NCI-H1105 treated with DMSO at 0.1 percent for 48 hours (cell line): Measurements from ENCODE around the gene OPCML.

ENCODE experiments used
- DNase-seq: peaks from one replicate; lab custom pipeline; 2025; lab: John Stamatoyannopoulos, UW

OPCML gene

DNA sequence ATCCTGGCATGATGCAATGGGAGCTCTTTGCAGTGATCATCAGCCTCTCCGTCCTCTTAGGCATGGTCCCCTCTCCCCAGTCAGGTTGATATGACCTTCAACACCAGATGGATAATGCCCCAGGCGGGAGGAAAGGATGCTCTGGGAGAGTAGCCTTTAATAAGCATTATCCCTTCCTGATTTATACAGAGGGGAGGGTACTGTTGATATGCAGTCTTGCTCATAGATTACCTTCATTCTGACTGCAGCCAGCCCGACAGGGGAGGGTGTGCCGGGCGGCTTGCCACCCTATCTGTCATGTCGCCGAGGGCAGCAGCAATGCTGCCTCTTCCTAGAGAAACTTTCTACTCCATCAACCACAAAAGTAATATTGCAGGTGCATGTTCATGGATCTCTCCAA lies 497.4 kb downstream of the OPCML start:
- DNase-seq = no peak

DNA sequence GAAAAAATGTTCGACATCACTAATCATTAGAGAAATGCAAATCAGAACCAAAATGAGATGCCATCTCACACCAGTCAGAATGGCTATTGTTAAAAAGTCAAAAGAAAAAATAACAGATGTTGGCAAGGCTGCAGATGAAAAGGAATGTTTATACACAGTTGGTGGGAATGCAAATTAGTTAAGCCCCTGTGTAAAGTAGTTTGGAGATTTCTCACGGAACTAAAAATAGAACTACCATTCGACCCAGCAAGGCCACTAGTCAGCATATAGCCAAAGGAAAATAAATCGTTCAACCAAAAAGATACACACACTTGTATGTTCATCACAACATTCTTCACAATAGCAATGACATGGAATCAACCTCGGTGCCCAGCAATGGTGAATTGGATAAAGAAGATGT lies 503.2 kb downstream of the OPCML start:
- DNase-seq = no peak

DNA sequence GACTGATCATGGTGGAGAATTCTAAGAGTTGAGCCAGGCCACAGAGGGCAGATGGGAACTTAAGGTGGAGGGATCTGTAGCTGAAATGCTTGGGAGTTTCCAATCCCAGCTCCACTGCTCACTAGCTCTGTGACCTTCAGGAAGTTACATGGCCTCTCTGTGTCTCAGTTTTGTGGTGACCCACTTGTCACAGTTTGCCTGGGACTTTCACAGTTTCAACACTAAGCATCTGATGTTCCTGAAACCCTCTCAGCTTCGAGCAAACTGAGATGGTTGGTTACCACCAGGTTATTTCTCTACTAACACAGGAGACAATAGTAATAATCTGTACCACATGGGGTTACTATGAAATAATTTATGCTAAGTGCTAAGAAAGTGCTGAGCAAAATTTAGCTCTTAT lies 505.3 kb downstream of the OPCML start:
- DNase-seq = no peak

DNA sequence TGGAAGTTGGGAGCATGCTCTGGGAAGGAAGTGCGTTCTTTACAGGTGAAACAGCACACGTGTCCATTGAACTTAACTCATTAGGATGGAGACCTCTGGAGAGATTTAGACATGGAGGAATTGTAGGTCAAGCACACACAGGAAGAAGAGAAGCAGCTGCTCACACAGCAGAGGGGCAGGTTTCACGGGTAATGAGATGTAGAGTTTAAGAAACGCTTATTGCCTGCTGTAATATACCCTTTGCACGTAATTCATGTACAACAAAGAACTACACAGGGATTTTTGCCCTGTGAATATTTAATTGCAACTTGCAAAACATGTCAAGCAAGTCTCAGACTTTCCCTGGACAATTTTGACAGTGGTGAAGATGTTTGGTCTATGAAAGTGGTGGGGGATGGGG lies 508.0 kb downstream of the OPCML start:
- no peak for DNase-seq

DNA sequence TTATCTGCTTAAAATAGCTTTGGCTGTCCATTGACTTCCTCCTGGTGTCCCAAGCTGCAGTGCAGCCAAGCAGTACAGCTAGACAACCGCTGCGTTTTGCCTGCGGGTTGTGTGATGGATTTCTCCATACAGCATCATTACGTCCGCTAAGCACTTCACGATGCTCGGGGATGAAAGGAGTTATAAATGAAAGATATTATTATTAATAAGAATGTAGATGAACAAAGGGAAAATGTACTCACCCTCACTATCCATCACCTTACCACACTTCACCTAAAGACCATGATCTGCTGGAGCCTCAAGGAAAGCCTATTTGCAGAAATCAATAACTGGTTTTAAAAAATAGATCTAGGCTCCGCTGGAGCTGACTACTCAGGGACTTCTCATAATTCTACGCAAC lies 509.1 kb downstream of the OPCML start:
- no peak for DNase-seq

DNA sequence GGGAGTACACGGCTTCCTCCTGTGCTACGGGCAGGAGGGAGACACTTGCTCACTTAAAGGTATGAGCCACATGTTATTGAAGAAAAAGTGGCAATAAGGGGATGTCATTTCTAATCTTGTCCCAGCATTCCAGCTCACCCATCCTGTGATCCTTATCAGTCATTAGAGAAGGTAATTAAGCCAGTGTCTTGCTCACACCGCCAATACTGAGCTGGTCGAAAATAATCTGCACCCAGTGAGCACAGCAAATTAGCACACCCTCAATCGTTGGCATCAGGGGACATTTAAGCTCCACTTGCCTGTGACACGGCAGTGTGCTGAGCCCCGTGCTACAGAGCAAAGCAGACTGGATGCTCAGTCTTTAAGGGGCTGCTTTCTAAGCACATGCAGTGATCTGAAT lies 510.7 kb downstream of the OPCML start:
- DNase-seq = no peak

DNA sequence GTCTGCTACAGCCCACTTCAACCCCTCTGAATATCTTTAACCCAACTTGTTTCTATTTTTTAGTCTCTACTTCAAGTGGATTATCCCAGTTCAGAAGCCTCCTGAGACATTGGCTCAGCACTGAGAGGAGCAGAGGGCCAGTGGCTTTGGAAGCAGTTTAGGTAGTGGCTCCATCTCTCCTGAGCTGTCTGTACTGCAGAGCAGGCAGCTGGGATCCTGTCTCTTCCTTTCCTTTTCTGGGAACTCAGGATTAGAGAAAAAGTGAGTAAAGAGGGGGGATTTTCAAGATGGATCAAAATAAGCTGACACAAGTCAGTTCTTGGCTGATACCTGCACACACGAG lies 512.0 kb downstream of the OPCML start:
- no peak for DNase-seq

DNA sequence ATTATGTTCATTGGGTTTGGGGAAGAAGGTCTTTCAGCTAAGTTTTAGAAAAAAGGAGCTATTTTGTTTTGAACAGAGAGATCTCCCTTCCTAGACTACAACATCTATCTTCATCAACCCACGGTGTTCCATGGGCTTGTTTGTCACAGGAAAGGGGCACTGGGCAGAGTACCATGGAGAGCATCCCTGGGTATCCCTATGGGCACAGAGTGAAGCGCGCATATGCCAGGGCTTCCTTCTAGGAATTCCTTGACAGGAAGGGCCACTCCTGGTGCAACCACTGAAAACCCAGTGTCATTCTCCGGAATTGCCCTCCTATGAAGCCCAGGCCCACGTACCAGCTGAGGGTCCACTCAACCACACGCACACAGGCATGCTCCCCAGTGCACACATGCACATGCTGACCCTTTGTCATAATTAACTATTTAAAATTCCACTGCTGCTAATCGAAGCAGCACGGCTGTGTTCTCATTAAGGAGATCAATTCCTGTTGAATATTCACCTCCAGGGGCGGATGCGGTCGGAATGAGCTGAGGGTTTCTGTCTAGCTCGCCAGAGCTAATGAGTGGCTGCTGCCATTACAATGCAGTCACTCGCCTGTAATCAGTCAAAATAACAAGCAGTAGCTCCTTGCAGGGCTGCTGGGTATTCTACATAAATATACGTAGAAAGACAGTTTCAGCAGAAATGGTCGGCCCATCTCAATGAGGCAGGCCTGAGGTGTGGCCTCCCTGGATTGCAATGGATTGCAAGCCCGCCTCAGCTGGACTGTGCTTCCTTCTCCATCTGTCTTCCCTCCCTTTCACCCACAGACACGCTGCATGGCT lies 512.5 kb downstream of the OPCML start:
- no peak for DNase-seq

DNA sequence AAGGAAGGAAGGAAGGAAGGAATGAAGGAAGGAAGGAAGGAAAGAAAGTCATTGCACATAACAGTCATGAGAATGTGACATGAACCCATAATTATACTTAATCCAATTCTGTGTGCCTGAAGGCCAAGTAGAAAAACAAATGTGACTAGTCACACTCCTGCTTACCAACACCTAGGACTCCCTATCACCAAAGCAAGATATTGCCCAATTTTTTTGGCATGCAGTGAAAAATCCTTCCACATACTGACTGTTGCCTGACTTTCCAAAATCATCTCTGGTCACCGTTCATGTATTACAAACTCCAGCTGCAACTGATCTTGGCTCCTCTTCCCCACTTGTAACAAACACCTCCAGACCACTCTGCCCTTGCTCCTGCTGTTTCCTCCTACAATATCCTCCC lies 516.8 kb downstream of the OPCML start:
- DNase-seq = no peak

DNA sequence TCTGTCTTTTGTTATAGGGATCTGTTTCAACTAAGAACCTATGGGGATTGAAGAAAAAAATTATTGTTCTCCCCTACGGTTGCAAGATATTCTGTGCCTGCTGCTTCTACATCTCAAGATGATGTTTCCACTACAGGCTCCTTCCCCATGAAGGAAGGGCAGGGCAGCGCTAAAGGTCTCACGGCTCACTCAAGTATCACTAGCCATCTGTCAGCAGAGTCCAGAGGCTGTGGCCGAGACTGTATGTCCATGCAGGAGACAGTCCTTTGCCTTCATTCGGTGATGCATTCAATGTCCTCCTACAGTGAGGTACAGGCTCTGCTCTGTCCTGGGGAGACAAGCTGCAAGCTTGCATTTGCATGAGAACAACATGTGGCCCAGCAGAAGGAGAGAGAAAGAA lies 518.0 kb downstream of the OPCML start:
- no peak for DNase-seq

DNA sequence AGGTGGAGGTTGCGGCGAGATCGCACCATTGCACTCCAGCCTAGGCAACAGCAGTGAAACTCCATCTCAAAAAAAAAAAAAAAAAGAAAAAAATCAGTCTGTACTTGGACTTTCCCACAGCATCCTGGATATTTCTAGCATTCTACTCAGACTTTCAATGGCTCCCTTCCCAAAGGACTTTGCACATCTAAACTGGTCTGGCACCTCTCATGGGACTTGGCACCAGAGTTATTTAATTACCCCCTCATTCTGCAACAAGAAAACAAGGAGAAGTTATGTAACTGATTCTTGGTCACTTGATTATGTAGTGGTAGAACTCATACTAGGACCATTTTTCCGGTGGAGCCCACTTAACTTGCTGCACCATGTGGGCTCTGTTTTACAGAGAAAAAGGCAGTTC lies 519.5 kb downstream of the OPCML start:
- no peak for DNase-seq

DNA sequence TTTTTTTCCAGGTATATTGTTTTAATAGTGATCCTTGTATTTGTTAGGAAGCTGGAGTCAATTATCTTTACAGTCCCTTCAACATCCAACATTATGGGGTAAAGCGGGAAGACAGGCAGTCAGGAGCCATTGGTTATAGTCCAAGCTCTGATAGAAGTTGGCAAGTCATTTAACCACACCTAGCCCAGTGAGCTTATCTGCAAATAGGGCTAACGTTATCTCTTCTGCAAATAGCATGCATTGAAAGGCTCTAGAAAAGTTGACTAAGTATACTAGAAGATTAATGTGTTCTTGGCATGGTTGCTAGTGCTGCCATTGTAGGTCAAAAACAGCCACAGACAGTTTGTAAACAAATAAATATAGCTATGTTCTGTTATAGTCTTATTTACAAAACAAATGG lies 520.7 kb downstream of the OPCML start:
- DNase-seq = no peak

DNA sequence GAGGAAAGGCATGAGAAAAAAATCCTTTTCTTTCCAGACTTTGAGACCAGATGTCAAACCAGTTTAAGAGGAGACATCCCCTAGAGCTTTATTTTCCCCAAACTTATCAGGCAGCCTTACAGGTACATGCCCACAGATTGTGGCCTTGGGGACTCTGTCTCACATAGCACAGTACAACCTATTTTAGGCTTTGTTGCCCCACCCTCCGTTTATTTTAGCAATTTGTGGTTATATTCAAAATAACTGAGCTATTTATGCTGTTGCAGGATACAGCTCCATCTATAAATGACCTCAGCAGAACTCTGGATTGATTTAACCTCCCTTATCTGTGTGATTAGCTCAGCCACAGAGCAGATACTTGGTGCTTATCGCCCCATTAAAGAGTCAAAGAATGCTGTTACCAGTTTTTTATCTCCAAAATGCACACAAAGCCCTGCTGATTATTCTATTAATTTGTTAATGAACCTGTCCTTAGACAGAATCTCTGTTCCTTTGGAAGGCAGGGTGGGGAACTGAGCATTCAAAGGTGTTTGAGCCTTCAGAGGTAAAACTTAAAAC lies 525.2 kb downstream of the OPCML start:
- no peak for DNase-seq

DNA sequence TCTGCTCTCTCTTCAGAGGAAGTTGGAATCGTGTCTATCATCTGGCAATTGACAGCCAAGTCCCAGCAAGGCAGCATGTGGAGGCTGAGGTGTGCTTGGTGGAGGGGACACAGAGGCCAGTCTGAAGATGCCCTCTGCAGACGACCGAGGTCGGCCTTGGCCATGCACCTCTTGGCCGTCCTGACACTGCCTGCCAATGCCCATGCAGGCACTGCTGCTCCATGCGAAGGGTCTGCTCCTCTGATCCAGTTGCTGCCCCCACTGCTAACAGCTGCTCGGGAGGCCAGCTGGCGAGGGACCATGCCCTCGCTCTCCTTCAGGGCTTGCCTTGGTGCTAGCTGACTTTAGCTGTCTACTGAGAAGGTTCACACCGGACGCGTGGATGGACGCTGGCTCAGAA lies 527.9 kb downstream of the OPCML start:
- DNase-seq = no peak

DNA sequence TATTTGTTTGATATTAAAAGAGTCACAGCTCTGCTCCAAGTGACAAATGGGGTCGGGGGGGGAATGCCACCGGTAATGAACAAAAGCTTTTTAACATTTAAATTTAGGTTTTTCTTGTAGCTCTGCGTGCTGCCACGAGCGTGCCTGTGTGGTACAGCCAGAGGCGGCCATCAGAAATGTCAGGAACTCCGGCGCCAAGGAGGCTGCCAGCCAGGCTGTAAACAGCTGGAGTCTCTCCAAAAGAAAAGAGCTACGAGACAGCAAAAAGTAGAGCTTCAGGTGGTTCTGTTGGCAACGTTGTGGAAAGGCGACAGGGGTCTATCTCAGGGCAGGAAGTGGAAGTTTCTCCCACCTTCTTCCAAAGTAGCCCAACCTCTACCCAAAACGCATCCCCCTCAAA lies 532.8 kb downstream of the OPCML start:
- peak; percentile 97 for DNase-seq

DNA sequence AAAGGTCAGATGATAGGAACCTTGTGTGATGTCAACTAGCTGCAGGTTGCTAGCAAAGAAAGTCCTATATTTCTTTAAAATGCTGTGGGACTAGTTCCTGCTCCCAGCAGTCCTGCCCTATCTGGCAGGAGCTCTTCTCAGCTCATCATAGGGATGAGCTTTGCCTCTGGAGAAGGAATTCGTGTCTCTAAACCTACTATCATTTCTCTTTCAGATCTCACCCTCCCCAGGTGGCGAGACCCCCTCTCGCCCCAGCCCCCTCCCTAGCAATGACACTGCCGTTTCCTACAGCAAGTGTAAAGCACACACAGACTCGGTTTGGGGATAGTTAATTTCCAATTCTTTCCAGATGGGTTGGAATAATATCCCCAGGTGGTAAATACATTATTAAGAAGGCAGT lies 533.3 kb downstream of the OPCML start:
- DNase-seq = no peak

DNA sequence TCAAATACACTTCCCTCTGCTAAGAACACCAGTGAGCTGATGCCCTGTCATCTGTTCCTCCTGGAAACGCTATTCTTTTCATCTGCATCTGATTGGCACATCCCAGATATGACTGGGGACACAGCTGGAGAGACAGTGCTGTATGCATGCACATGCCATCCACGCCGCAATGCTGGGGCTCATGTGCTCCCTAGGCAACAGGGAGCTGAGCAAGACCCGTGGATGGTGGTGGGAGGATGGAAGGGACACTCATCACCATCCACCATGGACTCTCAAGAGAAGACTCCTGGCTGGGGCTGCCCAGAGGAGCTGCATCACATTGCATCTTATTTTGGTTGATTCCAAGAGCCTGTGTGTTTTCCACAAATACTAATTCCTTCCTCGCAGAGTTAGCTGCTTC lies 534.9 kb downstream of the OPCML start:
- DNase-seq = no peak

DNA sequence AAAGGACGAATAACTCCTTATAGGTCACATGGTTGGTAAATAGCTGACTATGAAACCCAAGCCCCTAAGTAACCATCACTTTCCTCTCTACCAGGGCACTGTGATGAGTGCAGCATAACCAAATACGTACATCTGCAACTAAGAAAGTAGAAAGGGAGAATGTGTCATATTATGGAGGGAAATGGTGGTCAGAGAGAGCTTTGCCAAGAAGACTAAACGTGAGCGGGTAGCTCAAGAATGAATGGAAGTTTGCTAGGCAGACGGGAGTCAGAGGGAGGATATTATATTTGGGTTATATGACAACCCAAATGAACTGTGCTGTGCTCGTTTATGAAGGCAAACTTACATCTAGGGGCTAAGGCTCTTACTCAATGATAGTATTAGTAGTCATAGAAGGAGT lies 537.3 kb downstream of the OPCML start:
- DNase-seq = no peak

DNA sequence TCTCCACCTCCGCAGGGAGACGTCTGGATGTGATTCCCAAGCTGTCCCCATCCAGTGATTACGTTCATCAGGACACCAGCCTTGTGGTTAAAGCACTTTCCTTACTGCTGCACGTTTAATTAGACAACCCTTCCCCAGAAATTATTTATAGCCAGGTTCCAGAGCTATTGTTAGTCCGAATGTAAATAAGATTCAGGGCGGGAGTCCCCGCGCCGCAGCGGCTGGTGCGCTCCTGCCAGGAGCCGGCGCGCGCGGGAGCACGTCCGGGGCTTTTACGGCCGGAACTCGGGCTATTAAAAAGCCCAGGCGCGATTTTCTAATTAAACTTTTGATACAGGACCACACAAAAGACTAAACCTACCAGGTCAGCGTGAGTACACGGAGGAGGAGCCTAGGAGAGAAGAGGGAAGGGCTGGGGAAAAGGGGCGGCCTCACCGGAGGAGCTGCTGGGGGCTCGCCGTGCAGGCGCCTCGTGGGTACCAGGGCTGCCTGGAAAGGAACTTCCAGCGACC lies 538.3 kb downstream of the OPCML start:
- peak; percentile 90 for DNase-seq

DNA sequence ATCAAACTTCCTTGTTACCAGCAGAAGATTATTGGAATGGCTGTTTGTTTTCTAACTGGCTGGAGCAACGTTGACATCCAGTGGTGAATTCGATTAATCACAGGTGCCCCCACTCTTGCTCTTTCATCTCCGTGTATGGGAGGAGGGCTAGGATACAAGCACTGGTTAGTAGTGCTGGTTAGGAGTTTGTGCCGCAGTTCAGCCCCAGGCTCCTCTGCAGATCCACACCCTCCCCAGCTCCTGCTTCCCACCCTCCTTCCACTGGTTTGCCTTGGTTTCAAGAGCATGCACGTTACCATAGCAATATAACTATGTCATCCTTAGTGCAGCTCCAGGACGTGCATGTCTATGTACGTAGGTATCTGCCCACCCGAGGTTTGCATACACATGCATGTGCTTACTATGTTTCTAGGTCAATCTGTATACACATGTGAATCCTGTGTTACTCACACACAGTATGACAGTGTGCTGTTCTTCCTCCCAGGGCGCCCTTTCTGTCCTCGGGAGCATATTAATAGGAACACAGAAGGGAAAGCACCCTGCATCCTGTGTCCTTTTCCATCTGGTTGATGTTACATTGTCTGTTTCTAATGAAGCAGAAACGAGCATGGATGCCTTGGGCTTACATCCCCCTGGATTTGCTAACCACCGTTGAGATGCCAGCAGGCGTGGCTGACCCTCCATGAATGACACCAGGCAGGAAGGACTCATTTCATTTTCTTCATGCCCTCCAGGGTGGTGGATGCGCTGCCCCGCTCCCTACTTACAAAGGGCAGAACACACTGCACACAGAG lies 539.3 kb downstream of the OPCML start:
- DNase-seq = peak; percentile 74

DNA sequence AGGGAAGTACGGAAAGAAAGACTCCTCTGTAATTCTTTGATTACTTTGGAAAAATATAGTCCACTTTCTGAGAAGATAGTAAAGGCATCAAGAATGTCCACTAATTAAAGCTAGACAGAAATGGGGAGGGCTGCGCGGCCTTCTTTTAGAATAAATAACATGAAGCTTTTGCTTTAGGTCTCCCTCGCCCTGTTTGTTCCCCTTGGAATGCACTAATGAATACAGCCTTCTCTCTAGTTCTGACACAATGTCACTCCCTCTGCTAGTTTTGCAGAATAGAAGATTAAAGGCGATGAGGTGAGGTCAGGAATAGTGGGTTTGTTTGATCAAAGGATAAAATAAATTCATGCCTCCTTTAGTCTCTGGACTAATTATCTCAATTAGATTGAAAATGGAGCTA lies 543.9 kb downstream of the OPCML start:
- no peak for DNase-seq

DNA sequence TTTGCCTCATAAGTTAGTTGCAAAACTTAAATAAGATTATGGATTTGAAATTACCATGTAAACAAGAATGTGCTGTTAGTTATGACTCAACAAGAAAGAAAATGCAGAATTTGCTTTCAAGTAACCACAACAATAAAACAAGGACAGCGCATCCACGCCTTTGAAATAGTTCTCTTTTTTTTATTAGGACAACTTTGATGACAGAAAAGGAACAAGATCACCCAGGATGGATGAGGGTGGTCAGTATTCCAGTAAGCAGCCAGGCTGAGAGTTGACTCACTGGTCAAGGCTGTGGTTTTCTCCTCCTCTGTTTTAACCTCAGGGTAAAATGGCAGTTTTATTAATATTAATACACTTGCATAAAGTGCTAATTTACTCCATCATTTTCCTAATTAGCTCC lies 544.4 kb downstream of the OPCML start:
- DNase-seq = no peak

DNA sequence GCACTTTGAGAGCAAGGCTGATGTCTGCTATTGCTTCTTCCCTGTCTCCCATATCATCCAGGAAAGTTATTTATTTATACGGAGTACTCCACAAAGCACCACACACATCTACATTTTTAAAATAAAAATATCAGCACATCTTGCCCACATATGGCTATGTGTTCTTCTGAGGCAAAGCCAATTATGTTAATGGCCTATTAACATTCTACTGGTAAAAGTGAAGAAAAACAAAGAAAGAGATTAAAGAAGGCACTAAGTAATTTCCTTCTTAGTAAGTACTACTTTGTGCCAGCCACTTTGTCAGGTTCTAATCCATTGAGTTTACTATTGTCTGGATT lies 548.7 kb downstream of the OPCML start:
- DNase-seq = no peak
